CD4-positive, alpha-beta T cell treated with Interleukin-6 for 4 hours (primary cell): ENCODE results near the gene DTNBP1.

Experiments
- DNase-seq: peaks from one replicate; pipeline ENCODE4 v3.0.0-alpha.2; 2020; ENCODE audit warnings: mixed read lengths

DTNBP1 gene

GRCh38 chr6:15476631-15477380 lies 186.0 kb downstream of the DTNBP1 start:
- DNase-seq: no peak

- no peak for DNase-seq
Measured at GRCh38 chr6:15475872-15476271, 187.0 kb downstream of the DTNBP1 start.

GRCh38 chr6:15475261-15475660 lies 187.6 kb downstream of the DTNBP1 start:
- DNase-seq: no peak

- DNase-seq: no peak
Measured at GRCh38 chr6:15474196-15474595, 188.6 kb downstream of the DTNBP1 start.

GRCh38 chr6:15473741-15474161 lies 189.1 kb downstream of the DTNBP1 start:
- DNase-seq: no peak

- DNase-seq: no peak
Measured at GRCh38 chr6:15473174-15473573, 189.7 kb downstream of the DTNBP1 start.
